Fibroblast of skin of back (primary cell): ENCODE results near the gene PRELID1.
A peak's percentile ranks its signal among the peaks of the same experiment; 100 is the strongest.

ENCODE experiments used
- DNase-seq: peaks from one replicate; pipeline ENCODE4 v3.0.0-alpha.2; 2013

PRELID1 gene

DNA sequence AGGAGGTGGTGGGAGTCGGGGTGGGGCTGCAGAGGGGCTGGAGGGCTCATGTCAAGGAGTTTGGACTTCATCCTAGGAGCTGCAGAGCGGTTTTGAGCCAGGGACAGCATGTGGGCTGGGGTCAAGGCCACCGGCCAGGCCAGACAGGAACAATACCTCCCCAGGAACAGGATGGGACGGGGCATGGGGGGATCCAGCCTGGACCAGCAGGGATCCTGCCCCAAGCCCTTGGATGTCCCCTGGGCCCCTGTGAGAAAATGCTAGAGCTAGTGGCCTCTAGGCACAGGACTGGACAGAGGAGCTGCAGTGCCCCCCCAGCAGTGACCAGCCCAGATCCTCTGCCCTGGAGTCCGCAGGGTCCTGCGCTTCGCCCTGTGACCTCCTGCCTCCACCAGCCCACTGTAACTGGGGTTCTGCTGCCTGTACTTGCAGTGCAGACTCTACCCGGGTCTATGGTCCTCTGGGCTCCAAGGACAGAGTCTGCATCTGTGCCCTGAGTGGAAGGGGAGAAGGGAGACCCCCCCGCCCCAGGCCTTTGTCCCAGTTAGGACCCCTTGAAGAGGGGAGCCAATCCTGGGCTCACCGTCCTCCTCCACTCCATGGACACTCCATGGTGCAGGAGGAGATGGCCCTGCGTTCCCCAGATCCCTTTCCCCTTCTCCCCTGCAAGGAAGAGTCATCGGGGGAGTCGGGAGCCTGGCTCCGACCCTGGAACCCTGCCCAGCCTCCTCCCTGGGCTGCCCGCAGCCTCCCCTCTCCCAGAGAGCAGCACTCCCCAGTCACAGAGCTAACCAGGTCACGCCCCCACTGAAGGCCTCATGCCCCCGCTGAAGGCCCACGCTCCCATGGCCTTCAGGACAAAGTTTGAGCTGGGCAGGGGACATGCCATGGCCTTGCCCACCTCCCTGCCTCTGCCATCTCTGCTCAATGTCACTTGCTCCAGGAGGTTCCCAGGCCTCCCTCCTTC lies 11.1 kb downstream of the PRELID1 start:
- DNase-seq: no peak

DNA sequence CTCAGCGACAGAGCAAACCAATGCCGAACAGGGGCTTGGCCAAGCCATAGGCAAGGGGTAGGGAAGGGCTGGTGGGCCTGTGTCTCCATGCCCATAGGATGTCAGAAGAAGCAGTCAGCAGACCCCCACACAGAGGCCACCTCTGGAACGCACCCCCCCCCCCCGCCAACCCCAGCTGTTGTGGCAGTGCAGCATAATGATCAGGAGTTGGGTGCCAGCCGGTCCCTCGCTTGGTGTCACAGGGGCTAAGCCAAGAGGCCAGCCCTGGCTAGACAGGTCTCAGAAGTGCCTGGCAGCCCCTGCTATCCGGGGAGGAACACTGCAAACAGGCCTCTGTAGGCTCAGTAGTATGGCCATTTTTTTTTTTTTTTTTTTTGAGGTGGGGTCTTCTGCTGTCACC lies 11.8 kb downstream of the PRELID1 start:
- no peak for DNase-seq

DNA sequence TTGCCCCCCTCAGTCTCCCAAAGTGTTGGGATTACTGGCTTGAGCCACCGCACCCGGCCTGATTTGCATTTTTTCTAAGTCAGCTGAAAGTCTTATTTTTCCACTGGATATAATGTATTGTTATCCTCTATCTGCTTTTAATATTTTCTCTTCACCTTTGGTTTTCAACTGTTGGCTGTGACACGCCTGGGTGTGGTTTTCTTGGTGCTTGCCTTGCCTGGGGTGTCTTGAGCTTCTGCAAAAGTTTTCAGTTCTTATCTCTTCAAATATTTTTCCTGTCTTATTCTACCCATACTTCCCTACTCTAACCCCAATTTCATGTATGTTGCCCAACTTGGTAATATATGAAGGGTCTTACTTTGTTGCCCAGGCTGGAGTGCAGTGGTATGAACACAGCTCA lies 12.4 kb downstream of the PRELID1 start:
- no peak for DNase-seq

DNA sequence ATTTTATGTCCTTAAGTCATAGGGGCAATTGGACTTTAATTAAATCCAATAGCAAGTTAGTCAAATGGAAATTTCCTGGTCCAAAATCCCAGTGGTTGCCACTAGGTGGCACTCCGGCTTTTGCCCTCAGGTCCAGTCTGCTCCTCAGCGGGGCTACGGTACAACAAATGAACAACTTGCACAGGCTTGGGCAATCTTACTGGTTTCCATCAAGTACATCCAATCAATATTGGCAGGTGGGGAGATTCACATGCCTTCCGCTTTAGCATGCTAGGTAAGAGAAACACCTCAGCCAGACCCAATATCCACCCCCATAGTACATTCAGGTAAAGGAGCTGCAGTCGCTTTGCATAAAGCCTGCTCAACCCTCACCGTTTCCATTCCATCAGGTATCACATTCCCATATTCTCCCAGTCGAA lies 14.4 kb downstream of the PRELID1 start:
- DNase-seq: peak; percentile 70

DNA sequence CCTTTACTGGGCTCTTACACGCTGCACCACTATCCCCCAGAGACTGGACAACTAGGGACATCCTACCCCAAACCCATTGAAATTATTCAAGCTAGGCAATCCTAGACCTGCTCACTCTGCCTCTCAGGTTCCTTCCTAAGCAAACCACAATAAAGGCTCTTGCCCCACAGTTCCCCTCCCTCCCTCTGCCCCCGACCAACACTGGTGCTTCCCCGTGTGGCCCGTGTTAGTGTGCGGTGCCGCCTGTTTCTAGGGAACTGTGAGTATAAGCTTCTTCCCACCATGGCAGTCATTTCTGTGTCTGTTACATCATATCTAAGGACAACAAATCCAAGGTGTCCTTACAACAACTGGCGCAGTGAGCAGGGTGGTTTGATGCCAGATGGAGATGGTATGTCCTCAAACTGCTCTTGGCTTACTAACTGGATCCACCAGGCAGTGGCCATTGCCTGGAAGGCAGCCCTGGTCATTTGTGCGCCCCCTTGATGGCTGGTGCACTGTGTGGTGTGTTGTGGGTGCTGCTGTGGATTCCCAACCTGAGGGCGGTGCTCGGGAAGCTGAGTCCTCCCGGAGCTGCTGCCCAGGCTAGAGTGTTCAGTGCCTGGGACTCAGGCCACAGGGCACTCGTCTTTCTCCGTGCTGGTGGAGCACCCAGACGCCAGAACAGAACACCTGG lies 16.5 kb downstream of the PRELID1 start:
- no peak for DNase-seq

DNA sequence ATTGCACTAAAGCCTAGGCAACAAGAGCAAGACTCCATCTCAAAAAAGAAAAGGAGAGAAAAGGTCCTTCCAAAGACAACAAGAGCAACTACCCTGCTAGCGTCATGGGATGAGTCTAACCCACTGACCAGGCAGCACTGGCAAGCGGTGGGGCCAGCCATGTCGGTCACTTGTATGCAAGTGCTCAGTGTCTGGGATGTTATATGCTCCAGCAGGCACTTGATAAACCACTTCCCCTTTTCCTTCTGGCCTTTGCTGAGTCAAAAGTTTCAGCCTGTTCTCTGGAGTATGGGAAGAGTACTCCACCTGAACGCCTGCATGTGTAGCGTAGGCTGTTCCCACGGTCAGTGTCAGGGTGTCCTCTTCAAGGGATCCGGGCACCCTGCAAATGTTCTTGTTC lies 17.3 kb downstream of the PRELID1 start:
- DNase-seq: no peak

DNA sequence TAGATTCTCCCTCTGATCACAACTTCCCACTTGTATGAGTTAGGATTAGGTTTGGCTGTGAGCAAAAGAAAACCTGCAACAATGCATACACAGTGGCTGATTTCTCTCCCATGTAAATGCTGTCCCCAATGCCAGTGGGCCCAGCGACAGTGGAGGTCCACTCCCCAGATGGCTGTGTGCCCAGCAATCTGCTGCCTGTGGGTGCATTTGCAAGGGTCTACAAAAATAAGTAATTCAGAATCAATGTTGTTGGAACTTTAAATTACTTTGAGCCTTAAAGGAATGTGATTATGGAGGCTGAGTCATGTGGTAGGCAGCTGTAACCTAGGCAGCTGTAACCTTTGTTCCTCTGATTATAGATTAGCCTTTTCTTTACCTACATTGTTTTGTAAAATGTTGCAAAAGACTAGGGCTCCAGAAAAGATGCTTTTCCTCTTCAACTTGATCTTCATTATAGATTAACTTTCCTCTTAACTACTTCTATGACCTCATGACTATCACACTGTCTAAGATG lies 22.3 kb downstream of the PRELID1 start:
- no peak for DNase-seq

DNA sequence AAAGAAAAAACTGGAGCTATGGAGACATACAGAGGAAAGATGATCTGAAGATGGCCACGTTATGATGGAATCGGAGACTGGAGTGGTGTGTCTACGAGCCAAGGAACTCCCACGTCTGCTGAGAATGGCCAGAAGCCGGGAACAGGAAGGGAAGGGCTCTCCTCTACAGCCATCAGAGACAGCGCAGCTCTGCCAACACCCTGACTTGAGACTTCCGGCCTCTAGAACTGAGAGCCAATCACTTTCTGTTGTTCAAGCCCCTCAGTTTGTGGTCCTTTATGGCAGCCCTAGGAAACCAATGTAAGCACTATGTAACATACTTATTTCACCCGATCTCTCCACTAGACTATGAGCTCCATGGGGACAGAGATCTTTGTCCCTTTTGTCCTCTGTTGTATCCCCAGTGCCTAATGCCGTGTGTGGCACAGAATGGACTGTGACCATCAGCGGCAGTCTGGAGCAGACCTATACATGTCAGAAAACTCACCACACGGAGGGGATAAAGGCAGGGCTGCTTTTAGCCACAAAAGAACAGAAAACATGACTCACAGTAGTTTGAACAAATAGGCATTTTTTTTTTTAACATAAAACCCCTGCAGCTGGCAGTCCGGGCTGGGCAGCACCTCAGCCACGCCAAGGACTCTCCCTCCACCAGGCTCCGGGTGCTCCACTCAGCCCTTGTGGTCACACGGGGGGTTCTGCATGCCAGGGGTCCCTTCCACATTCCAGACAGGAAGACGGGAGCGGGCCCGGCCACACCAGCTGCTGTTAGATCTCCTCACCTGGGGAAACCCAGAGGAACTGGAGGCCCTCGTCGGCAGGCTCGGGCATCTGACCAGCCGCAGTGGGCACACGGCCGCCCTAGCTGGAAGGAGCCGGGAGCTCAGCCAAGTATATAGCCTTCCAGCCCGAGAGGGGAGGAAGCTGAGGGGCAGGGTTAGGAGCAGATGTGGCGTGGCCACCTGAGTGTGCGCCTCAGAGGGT lies 24.2 kb downstream of the PRELID1 start:
- DNase-seq: no peak

DNA sequence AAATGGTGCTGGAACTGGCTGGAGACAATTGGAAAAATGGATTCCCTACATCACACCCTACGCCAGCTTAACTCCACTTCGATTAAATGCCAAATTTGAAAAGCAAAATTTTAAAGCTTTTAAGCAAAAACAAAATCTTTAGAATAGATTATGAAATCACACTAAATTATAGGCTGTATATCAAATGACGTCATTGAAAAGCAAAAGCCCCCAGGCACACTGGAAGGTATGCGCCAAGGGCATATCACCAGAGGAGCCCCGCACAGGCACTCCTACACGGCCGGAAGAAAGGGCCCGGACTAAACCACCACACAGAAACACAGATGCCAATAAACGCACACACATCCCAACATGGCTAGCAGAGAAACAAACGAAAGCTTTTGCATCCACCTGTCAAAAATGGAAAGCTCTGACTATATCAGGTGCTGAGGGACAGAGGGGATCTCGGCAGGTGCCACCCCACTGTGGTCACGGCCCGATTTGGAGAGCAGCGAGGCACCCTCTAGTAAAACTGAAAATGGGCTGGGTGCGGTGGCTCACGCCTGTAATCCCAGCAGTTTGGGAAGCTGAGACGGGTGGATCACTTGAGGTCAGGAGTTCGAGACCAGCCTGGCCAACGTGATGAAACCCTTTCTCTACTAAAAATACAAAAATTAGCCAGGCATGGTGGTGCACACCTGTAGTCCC lies 25.1 kb downstream of the PRELID1 start:
- DNase-seq: no peak

DNA sequence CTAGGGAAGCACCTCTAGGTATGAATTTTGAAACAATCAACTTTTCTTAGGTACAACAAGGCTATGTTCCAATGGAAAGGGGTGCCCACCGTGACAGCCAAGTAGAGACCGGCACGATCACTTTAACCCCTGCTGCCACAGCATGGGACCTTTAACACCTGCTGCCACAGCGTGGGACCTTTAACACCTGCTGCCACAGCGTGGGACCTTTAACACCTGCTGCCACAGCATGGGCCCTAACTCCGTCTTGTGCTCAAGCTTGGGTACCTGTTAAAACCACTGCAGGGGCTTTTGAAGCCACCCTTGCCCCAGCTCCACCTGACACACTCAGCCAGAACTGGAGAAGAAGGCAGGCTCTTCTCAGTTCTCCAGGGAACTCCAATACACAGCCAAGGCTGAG lies 26.3 kb downstream of the PRELID1 start:
- DNase-seq: no peak

DNA sequence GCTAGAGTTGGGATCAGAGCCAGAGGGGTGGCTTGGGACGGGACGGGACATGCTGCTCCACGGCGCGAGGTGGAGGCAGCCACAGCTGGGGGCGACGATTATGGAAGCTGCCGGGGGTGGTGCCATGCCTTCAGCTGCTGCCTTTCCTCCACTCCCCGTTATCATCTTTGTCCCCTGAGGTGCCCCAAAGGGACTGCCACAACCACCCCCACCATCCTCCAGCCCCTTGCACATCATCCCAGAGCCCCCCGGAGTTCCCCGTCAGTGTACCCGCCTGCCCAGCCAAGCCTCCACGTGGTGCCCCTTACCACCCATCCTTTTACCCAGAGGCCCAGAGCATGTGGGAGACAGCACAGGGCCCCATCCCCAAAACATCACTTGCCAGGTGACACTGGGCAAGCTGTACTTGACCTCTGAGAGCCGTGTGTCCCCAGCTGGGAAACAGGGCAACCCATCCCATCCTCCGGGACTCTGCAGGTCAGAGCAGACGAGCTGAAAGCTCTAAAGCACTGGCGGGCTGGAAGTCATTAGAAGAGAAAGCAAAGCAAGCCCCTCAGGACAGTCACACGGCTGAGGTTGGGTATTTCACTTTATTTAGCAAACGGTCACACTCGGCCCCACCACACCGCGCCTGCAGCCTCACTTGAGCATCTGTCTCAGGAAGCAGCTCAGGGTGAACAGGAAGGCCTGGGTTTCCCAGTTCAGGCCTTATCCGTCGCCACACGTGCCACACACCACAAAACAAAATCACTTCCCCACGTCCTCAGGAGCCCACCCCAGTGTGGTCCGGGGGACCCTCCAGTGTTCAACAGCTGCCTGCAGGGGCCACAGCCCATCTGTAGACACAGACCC lies 27.6 kb downstream of the PRELID1 start:
- DNase-seq: no peak

DNA sequence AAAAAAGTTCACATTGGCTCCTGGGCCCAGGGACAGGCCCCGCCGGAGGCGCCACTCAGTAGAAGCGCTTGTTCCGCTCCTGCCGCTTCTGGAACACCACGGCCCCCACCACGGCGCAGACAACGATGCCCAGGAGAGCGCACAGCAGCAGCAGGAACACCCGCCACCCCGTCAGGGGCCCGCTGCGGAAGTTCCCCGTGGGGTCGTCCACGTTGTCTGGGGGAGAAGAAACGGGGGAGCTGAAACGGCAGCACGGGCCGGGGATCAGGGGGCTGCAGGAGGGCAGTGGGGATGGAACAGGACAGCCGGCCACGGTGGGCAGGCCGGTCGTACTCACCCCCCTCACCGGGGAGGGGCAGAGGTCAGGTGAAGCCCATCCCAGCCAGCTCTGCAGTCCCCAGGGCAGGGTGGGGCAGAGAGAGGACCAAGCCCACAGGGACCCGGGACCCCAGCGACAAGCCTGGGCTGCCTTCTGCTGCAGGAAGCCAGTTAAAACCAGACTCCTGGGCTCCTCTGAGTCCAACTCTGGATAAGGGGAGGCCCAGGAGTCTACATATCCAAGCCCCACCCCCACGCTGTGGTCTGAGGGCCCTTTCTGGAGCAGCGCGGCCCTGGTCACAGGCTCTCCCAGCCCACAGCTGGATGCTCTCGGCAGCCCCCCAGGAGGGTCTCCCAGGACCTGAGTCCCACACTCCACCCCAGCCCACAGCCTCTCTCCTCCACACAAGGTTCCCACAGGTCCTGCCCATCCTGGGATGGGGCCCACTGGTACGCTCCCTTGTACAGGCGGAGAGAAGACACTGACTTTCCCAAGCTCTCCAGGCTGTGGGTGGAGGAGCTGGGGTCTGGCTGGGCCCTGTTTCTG lies 28.7 kb downstream of the PRELID1 start:
- no peak for DNase-seq

DNA sequence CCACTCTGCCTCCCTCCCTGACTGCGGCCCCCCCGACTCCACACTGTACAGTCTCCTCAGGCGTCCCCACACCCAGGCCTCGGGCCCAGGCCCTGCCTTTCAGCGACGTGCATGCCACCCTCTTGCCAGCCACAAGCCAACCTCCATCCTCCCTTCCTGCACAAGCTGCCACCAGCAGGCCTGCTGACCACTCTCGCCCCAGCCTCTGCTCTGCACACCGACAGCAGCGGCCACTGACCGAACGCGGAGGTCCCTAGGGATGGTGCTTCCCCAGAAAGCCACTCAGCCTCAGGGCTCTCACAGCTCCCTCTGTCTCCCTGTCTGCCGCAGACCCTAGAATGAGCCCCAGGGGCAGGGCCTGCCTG lies 29.3 kb downstream of the PRELID1 start:
- no peak for DNase-seq

DNA sequence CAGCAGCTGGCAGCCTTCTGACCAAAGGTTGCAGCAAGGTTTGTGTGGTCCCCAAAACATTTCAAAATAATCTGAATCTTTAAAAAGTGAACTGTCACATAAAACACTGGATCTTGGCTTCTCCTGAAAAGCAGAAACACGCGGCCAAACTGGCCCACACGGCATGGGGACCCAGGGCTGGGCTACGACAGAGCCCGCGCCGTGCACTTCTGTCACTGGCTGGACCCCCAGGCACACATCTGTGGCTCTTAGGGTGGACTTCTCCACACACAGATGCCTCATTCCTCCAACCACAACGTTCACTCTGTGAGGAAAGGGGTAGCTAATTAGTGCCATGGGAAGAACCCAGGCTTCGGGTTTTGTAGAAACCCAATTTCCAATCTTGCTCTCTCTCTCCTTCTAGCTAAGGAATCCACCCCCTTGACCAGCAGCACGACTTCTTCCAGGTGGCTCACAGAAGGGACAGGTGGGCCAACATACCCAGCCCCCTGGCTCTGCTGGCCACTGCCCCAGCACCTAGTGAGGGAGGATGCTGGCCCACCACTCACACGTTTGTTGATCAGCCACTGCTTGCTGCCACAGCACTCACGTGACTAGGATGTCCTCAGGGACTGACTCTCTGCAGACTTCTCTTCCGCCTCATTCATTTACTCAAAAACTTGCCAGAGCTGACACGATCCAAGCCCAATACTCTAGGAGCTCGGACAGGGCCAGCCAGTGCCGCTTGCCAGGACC lies 30.0 kb downstream of the PRELID1 start:
- DNase-seq: no peak

DNA sequence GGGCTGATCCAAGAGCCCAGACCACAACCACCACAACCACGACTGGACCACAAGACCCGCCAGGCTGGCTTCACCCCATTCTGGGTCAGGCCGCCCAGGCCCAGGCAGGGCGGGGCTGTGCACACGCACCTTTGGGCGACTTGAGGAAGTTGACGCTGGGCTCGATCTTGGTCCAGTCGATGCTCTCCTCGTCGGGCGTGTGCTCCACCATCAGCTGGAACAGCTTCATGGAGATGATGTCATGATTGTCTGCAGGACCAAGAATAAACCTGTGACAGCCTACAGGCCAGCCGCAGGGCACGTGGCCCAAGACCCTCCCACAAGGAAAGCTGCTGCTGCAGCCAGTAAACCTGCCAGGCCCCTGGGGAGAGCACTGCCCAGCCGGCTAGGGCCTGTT lies 30.6 kb downstream of the PRELID1 start:
- no peak for DNase-seq

DNA sequence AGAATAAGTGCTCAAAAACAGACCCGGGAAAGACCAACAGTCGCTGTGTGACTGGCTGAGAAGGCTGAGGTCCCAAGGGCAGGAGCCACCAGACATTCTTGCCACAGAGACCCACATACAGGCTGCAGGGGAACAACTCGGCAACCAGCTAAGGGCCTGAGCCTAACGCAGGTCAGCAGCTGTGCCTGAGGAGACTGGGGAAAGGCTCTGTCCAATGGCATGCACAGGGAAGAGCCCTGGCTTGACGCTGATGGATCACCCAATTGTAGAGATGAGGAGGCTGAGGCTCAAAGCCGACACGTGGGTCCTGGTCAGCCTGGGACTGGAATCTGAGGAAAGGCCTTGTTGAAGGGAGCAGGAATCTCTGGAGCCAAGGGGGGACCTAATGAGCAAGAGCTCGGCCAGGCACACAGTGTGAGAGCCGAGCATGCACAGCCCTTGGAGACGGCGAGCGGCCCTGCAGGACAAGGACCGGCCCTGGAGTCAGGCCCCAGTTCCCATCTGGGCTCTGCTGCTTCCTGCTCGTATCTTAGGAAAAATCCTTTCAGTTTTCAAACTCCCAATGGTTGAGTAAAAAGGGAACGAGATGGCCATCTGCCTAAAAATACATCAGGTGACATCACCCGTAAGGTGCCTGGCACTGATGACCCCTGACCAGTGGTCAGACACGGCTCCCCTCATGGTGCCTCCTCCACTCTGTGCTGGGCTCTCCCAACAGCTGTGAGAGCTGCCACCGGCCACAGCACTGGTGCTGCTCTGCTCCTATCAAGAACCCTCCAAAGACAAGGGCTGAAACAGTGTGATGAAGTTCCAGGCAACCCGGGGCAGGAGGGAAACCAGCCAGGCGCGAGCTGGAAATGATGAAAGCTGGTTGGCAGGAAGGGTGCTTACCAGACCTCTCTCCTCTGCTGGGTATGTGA lies 31.4 kb downstream of the PRELID1 start:
- no peak for DNase-seq

DNA sequence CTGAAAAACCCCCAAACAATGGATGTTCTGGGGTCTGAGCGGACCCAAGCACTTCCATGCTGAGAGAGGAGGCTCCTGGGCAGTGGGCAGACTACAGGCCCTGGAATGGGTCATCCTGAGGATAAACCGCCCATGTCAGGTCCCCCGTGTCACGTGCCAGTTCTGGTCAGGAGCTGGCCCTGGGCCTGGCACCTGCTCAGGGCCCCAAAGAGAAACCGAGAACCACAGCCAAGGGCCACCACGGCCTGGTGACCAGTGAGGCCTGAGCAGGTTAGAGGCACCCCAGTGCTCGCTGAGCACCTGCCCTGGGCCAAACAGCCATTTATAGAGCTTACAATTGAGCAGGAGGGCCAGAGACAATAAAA lies 32.1 kb downstream of the PRELID1 start:
- no peak for DNase-seq

DNA sequence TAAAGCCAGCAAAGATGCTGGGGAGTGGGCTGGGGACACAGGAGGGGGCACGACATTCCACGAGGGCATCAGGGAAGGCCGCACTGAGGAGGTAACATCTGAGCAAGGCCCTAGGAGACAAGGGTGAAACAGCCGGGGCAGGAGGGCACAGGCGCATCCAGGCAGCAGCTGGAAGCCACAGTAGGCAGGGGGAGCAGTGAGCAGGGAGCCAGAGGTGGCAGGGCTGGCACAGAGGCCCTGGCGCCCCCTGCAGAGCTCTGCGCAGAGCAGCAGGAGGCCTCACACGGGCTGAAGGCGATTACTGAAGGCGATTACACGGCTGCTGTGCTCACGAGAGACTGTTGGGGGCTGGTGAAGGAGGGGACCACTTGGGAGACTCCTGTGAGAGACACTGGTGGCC lies 32.5 kb downstream of the PRELID1 start:
- peak; percentile 8 for DNase-seq
